HG02588 (cell line): Measurements from ENCODE around the gene ABCC4.
A peak's percentile ranks its signal among the peaks of the same experiment; 100 is the strongest.
"Not testable (repeated sequence)": the region's sequence is repeated elsewhere in the genome, so short reads cannot be mapped to it uniquely, and the experiment has no call there.

Experiments
- ATAC-seq: cut with Tn5 transposase; IDR thresholded peaks from one replicate; pipeline ENCODE4 v1.9.1; 2021; ENCODE audit warnings: mild to moderate bottlenecking, moderate library complexity; ENCODE audit not compliant: unreplicated experiment

ABCC4 gene

DNA sequence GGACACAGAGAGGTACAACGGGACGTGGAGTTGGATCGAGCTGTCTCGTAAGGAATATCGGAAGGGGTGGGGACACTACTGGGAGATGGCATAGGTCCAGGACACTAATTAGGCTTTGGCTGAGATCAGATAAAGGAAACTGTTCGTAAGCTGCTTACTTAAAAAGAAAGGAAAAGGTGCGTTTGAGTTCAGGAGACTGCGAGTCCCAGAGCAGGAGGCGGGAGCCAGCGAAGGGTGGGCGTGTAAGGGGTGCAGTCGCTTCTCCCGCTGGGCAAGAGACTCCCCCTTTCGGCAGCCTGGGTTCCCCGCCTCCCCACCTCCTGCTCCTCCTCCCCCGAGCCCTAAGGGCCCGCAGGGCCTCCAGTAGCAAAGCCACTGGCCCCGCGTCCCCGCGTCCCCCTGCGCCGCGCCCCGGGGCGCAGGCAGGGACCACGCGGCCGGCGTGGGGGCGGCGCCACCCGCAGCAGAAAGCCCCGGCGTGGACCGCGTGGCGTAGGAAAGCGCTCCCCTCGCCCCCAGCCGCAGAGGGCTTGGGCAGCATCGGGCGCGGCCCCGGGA, 547 bp downstream of the ABCC4 start:
- peak; percentile 38 for ATAC-seq

DNA sequence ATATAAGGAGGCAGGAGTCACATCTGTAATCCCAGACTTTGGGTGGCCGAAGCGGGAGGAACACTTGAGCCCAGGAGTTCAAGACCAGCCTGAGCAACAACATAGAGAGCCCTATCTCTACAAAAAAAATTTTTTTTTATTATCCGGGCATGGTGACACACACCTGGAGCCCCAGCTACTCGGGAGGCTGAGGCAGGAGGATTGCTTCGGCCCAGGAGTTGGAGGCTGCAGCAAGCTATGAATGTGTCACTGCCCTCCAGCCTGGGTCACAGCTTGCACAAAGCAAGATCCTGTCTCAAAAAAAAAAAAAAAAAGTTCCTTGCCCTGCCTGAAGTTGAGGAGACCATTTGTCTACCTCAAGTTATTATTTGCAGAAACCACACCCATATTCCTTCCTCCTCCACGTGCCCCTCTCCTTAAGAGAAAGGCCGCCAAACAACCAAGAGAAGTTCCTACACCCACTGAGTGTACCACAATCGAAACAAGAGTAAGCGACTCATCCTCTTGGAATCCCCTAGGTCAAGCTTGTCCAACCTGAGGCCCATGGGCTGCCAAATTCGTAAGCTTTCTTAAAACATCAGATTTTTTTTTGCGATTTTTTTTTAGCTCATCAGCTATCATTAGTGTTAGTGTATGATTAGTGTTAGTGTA, 2.2 kb downstream of the ABCC4 start:
- no peak for ATAC-seq

DNA sequence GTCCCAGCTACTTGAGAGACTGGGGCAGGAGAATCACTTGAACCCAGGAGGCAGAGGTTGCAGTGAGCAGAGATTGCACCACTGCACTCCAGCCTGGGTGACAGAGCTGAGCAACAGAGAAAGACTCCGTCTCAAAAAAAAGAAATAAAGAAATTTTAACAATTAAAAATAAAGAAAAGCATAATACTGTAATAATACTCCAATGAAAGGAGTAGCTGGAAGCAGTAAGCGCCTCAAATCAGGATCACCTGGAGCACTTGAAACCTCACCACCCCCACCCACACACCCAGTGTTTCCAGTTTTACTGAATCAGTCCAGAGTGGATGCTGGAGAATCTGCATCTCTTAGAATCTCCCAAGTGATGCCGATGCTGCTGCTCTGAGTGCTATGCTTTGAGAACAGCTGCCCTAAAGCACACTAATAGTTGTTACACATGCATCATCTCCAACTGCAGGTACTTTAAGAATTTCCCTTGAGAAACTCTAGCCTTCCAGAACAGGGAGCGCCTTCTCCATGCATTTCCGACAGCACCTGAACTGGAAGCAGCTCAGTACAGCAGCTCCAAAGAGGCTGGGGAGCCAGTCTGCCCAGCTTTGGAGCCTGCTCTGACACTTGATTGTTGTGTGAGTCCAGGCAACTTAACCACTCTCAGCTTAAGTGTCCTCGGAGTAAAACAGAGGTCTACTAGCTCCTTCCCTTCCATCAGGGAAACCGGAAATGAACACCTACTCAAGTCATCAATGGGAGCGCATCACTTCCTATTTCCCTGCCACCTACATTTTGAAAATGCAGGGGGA, 2.9 kb downstream of the ABCC4 start:
- ATAC-seq: no peak

DNA sequence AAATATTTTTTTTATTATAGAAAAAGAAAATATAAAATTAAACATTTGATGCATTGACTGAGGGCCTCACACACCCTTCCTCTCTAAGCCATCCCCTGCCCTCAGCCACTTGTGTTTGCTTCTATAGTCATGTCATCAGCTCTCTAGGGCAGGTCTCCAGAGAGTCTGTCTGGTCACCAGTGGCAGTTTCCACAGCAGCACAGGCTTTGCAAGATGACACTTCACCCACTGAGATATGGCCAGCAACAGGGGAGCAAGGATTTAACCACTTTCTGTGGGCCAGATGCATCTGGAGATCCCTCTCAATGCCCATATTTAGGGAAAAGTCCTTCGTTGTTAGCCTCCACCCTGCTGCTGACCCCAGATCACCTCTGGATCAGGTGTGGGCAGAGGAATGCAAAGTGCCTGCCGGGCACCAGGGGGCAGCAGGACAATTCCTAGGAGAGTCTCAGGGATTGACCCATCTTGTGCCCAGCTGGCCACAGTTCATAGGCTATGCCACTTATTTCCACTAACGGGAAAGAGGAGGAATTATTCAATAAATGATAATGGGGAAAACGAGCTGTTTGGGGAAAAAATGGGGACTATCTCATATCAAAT, 4.8 kb downstream of the ABCC4 start:
- ATAC-seq: no peak

DNA sequence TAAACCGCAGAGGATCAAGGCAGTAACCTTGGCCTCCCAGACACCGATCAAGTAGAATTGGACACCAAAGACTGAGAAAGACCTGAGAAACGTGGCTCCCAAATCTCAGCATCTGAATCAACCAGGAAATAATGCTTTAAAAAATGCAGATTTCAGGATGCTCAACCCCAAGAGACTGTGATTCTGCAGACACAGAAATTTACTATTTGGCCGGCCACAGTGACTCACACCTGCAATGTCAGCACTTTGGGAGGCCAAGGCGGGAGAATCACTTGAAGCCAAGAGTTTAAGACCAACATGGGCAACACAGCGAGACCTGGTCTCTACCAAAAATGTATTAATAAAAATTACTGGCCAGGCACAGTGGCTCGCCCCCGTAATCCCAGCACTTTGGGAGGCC, 6.2 kb downstream of the ABCC4 start:
- no peak for ATAC-seq

DNA sequence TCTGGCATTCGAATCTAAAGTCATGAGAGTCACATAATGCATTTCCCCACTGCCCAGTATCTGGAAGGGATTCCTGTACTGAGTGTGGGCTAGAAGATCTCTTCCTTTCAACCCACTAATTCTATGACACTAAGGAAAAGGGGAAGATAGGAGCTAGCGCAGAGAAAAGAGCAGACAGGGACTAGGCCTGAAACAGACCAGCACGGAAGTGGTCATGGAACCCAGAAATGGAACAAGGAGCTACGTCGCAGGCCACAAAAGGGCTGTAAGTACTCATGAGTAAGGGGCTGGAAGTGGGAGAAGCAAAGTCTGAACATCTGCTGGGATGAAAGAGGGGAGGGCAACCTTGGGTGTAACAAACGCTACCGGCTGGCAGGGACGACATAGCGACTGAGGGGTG, 8.6 kb downstream of the ABCC4 start:
- no peak for ATAC-seq

DNA sequence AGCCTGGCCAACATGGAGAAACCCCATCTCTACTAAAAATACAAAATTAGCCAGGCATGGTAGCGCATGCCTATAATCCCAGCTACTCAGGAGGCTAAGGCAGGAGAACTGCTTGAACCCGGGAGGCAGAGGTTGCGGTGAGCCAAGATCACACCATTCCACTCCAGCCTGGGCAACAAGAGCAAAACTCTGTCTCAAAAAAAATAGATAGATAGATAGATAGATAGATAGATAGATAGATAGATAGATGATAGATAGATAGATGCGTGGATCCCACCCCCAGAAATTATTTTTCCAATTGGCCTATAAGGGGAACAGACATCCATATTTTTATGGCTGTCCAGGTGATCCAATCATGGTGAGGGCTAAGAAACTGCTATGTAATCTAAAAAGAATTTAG, 11.3 kb downstream of the ABCC4 start:
- ATAC-seq: not testable (repeated sequence)

DNA sequence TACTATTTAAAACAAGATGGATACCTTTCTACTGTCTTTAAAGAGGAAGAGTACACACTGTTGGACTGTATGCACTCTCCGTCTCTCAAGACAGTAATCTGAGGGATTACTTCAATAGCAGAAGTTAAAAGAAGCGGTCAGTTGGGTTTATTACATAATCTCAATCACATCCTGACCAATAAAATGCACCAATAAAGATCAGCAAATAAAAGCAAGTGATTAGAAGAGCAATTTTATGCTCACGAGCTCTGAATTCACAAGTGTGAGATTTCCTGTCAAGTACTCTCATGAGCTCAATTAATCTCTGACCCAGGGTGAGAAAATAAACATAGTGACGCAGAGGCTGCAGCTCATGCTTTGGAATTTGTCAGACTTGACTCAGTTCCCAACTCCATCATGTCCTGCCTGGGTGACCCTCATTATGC, 12.2 kb downstream of the ABCC4 start:
- ATAC-seq: no peak

DNA sequence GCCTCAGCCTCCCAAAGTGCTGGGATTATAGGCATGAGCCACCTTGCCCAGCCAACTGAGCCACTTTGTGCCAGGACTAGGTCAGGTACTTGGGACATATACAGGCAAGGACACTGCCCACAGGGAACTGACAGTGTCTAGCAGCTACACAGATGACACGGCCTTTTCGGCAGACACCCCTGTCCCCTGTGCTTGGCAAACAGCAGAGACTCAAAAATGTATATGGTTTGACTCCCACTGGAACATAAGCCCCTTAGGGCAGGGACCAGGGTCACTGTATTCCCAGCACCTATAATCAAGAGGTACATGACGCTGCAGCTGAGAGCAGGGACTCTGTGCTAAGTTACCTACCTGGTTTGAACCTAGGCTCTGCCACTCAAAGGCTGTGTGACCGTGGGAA, 16.8 kb downstream of the ABCC4 start:
- ATAC-seq: no peak

DNA sequence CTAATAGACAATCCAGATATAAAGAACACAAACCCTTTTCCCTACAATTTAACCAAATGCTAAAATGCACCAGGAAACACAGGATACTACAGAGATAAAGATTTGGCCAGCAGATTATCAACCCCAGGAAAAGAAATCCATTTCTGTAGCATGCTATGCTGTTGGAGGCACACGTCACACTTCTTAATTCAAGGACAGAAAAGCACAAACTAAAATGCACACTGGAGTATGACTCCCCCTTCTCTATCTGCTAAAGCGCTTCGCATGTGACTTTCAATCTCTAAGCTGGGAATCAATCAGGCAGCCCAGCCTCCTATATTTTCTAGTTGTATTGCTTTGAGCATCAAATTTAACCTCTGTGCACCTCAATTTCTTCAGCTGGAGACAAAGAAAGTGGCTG, 22.2 kb downstream of the ABCC4 start:
- ATAC-seq: no peak

DNA sequence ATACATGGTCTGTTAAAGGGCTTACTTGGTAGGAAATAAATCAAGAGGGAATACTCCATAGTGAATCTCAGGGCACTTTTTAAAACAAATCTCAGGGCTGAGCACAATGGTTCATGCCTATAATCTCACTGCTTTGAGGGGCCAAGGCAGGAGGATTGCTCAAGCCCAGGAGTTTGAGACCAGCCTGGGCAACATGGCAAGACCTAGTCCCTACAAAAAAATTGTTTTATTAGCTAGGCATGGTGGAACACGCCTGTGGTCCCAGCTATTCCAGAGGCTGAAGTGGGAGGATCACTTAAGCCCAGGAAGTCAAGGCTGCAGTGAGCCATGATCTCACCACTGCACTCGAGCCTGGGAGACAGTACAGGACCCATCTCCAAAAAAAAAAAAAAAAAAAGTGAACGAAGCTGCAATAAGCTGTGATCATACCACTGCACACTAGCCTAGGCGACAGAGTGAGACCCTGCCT, 25.2 kb downstream of the ABCC4 start:
- ATAC-seq: no peak

DNA sequence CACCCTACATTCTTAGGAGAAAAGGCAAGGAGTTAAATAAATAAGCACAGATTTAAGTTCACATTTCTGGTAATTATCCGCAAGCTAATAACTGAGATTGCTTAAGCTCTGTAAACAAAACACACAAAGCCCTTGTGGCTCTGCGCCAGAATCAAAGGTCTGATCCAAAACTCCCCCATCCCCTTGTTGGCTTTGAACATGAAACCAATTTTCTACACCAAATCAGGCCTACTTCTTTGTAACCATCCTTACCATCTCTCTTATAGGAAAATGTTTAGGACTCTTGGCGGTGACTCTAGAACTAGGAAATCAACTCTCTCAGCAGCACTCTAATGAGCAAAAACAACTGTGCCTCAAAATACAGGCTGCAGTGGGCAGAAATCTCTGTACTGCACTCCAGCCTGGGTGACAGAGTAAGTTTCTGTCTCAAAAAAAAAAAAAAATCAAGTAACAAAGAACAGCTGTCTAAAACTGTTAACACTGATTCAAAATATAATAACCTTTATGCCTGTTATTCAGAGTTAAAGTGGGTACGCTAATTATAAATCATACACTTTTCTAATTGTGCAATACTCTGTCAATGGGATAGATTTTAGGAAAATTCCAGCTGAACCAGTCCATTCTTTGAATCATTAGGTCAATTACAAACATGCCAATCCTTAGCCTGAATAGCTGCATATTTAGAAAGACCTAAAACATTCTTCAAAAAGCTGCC, 25.8 kb downstream of the ABCC4 start:
- ATAC-seq: no peak

DNA sequence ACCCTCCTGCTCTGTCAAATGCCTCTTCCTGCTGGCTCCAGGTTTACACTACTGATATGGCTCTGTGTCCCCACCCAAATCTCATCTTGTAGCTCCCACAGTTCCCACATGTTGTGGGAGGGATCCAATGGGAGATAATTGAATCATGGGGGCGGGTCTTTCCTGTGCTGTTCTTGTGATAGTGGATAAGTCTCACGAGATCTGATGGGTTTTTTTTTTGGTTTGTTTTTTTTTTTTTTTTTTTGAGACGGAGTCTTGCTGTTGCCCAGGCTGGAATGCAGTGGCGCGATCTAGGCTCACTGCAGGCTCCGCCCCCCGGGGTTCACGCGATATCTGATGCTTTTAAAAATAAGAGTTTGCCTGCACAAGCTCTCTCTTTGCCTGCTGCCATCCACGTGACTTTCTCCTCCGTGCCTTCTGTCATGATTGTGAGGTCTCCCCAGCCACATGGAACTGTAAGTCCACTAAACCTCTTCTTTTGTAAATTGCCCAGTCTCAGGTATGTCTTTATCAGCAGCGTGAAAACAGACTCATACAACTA, 27.6 kb downstream of the ABCC4 start:
- not testable (repeated sequence) for ATAC-seq

DNA sequence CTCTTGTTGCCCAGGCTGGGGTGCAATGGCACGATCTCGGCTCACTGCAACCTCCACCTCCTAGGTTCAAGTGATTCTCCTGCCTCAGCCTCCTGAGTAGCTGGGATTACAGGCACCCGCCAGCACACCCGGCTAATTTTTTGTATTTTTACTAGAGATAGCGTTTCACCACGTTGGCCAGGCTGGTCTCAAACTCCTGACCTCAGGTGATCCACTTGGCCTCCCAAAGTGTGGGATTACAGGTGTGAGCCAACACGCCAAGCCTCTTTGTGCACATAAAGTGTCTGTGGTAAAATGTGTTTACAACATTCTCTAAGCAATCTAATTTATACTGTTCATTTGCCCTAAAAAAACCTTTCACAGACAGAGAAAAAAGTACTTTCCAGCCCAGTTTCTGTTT, 29.2 kb downstream of the ABCC4 start:
- ATAC-seq: not testable (repeated sequence)

DNA sequence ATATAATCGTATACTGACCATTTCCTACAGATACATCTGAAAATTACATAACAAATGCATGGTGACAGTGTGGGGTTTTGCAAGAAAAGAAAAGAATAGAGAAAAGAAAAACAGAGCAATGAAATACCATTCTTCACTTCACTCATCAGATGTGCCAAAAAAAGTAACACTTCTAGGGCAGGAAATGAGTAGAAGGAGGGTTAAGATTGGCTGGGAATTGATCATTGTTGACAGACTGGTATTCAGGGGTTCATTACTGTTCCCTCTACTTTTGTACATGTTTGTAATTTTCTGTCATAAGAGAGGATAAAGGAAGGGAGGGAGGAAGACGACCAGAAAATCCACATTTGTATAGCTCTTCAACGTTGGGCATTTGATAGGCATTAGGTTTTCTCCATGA, 31.5 kb downstream of the ABCC4 start:
- ATAC-seq: no peak

DNA sequence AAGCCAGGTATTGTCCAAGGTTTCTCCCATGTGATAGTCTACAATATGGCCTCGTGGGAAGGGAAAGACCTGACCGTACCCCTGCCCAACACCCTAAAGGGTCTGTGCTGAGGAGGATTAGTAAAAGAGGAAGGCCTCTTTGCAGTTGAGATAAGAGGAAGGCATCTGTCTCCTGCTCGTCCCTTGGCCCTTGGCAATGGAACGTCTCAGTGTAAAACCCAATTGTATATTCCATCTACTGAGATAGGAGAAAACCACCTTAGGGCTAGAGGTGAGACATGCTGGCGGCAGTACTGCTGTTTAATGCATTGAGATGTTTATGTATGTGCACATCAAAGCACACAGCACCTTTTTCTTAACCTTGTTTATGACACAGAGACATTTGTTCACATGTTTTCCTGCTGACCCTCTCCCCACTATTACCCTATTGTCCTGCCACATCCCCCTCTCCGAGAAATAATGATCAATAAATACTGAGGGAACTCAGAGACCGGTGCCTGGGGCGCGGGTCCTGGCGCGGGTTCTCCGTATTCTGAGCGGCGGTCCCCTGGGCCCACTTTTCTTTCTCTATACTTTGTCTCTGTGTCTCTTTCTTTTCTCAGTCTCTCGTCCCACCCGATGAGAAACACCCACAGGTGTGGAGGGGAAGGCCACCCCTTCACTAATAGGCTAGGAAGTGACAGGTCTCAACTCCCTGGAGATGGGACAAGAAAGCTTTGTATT, 32.7 kb downstream of the ABCC4 start:
- ATAC-seq: not testable (repeated sequence)

DNA sequence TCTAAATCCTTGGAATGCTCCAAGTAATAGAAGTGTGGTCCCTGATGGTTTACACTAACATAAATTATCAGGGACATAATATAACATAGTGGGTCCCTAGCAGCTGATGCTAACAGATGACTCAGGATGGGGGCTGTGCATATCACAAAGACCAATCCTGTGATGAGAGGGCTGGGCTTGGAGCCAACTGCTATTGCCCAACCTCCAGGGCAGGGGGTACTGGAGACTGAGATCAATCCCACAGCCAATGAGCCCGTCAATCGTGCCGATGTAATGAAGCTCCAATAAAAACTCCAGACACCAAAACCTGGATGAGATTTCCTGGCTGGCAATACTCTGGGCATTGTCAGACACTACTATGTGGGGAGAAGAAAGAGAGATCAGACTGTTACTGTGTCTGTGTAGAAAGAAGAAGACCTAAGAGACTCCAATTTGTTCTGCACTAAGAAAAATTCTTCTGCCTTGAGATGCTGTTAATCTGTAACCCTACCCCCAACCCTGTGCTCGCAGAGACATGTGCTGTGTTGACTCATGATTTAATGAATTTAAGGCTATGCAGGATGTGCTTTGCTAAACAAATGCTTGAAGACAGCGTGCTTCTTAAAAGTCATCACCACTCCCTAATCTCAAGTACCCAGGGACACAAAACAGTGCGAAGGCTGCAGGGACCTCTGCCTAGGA, 33.4 kb downstream of the ABCC4 start:
- no peak for ATAC-seq

DNA sequence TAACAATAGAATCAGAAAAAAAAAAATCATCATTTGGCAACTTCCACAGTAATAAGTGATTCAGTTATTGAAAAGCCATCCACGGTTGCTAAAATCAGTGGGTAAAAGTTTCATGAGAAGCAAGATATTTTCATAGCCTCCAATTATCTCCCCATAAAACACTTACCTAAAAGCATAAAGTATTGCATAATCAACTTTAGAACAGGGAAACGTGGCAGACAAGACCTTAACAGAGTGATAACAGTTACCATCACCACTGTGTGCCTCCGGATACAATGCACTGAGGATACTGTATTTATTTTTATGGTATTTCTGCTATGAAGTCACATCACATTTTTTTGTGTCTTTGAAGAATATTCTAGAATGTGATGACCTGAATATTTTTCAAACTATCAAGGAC, 37.0 kb downstream of the ABCC4 start:
- ATAC-seq: no peak

DNA sequence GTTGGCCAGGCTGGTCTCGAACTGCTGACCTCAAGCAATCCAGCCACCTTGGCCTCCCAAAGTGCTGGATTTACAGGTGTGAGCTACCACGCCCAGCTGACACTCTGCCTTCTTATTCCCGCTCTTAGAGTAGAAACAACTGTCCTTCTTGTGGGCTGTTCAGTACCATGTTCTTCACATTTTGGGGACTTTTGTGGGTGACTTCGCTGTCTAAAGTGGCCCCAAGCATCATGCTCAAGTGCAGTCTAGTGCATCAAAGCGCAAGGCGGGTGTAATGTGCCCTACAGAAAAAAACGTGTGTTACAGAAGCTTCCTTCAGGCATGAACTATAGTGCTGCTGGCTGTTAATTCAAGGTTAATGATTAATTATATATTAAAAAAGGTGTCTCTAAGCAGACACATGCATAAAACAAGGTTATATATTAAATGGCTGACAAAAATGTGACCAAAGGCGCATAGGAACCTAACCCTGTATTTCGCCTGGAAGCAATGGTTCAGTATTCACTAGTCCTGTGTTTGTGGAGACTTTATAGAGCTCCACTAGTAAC, 38.3 kb downstream of the ABCC4 start:
- ATAC-seq: no peak
